BJ (cell line): ENCODE measurements around the gene FBLN5. TPM values are rescaled to one million over a fixed set of nuclear protein-coding genes. Genes with fewer than 3 reads are reported as not detected.

ENCODE experiments used
- CTCF ChIA-PET: fragments of 350-600 bp; formaldehyde crosslinking; extraction: SDS; loops from one replicate; lab custom pipeline; 2021; ENCODE audit warnings: antibody characterized with exemption, inconsistent platforms; lab: Yijun Ruan, JAX
- POLR2A ChIA-PET: fragments of 300-600 bp; sonication (Branson Sonifier 250); formaldehyde crosslinking; extraction: SDS; loops from one replicate; lab custom pipeline; 2021; ENCODE audit warnings: antibody characterized with exemption; lab: Charles Lee
- DNase-seq: peaks from one replicate; pipeline ENCODE4 v3.0.0-alpha.2; 2011; ENCODE audit warnings: low read depth
- H3K27me3 ChIP-seq: 2 replicates; pipeline ENCODE4 v1.6.0; 2011; ENCODE audit warnings: low read length; ENCODE audit not compliant: control insufficient read depth, insufficient read depth
- H3K36me3 ChIP-seq: 2 replicates; pipeline ENCODE4 v1.5.1; 2011; ENCODE audit warnings: low read length; ENCODE audit not compliant: control insufficient read depth, insufficient read depth
- H3K4me3 ChIP-seq: 2 replicates; pipeline ENCODE4 v1.5.1; 2011; ENCODE audit warnings: low read depth, mild to moderate bottlenecking, control low read depth, low read length
- polyA plus RNA-seq: library from polyadenylated mRNA; depleted of rRNA; stranded (reverse); fragments of >200 nt; gene quantifications from 2 replicates; pipeline ENCODE4 v1.2.3, GENCODE V29; 2011
- TF ChIP-seq, protein P1 (sequence below): IDR thresholded peaks from 2 replicates; pipeline ENCODE4 v1.5.1; 2011; ENCODE audit warnings: low read depth, mild to moderate bottlenecking, control low read depth, inconsistent platforms, low read length, moderate library complexity; ENCODE audit not compliant: insufficient read depth

FBLN5 gene
- polyA plus RNA-seq, 1 experiment = 158 TPM

DNA sequence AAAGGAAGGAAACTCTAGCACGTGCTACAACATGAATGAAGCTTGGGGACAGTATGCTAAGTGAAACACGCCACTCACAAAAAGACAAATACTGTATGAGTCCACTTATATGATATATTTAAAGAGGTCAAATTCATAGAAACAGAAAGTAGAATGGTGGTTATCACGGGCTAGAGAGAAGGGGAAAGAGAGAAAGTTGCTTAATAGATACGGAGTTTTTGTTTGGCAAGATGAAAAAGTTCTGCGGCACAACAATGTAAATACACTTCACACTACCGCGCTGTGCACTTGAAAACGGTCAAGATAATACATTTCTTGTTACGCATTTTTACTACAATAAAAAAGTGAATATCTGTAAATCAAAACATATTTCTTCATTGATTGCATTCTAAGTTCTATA, 37.3 kb downstream of the FBLN5 start:
- no peaks in the 10 kb centered on the region for H3K27me3 ChIP-seq
- DNase-seq = no peak
- CTCF ChIA-PET = no interaction called here
- H3K4me3 ChIP-seq = no peak overlapping the region
- TF ChIP-seq, protein P1, sequence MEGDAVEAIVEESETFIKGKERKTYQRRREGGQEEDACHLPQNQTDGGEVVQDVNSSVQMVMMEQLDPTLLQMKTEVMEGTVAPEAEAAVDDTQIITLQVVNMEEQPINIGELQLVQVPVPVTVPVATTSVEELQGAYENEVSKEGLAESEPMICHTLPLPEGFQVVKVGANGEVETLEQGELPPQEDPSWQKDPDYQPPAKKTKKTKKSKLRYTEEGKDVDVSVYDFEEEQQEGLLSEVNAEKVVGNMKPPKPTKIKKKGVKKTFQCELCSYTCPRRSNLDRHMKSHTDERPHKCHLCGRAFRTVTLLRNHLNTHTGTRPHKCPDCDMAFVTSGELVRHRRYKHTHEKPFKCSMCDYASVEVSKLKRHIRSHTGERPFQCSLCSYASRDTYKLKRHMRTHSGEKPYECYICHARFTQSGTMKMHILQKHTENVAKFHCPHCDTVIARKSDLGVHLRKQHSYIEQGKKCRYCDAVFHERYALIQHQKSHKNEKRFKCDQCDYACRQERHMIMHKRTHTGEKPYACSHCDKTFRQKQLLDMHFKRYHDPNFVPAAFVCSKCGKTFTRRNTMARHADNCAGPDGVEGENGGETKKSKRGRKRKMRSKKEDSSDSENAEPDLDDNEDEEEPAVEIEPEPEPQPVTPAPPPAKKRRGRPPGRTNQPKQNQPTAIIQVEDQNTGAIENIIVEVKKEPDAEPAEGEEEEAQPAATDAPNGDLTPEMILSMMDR = no peak
- POLR2A ChIA-PET = no interaction called here
- H3K36me3 ChIP-seq = peaks cover 6% of the 10 kb centered on the region

DNA sequence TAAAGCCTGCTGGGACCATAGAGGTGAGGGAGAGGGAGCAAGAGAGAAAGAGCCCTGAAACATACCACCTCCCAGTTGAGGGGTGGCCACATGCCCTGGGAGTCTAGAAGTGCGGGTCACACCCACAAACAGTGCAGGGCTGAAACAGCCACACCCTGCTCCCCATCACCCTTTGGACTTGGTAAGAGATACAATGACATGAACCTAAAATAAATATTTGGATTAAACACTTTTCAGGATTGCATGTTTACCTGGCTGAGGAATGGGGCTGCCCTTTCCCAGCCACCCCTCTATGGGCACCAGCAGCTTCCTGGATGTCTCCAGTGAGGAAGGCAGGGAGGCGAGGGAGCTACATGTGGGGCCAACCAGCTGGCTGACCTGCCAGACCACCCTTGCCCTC, 41.1 kb downstream of the FBLN5 start:
- ChIA-PET POLR2A (no interaction called here), CTCF (interaction anchor here (0.7 kb wide), 1 partner anchor 439 kb away, joined by 3 read pairs; no protein-coding TSS in a partner anchor)

DNA sequence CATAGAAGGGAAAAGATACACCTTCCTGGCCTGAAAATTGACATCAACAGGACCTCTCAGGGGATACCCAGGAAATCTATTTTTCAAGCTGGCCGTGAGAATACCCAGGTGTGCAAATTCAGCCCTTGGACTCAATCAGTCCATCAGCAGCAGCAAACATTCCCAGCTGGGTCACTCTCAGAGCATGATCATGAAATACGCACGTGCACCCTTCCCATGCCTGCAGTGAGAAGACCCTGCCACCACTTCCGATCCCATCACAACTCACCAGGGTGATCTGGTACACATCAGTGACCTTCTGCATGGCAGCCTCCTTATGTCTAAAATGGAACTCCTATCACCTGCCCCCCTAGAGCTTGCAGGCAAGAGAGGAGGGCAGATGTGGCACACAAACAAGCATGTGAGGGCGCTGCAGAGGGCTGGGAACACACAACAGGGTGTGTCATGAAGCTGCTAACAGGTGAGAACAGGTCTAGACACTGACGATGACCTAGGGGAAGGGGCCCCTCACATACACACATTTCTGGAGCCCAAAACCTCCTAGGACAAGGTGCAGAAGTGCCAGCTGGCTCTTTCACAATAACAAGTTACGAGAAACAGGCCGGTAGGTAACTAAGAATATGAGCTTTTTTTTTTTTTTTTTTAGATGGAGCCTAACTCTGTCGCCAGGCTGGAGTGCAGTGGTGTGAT, 42.4 kb downstream of the FBLN5 start:
- POLR2A ChIA-PET = no interaction called here

More for the DNA sequence above, 41.1 kb downstream of the FBLN5 start:
- TF ChIP-seq, protein P1 = no peak
- DNase-seq = no peak
- no peaks in the 10 kb centered on the region for H3K27me3 ChIP-seq
- no peak overlapping the region for H3K4me3 ChIP-seq
- H3K36me3 ChIP-seq = peaks cover 8% of the 10 kb centered on the region

DNA sequence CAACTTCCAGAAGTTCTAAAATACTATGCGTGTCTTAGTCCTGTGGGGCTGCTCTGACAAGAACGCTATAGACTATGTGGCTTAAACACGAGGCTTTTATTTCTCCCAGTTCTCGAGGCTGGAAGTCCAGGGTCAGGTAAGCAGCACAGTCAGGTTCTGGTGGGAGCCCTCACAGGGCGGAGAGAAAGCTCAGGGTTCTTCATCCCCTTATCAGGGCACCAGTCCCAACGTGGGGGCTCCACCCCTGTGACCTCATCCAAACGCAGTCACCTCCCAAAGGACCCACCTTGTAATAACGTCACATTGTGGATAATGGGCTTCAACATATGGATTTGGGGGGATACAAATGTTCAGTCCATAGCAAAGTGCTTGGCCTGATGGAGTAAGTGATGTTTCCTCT, 43.0 kb downstream of the FBLN5 start:
- CTCF ChIA-PET = interaction anchor here (0.6 kb wide), 1 partner anchor 53 kb away, joined by 3 read pairs; no protein-coding TSS in a partner anchor
- TF ChIP-seq, protein P1 = no peak
- Histone ChIP-seq H3K4me3 (no peak overlapping the region), H3K36me3 (peaks cover 8% of the 10 kb centered on the region), H3K27me3 (no peaks in the 10 kb centered on the region)
- DNase-seq = no peak
- POLR2A ChIA-PET = no interaction called here

More for the DNA sequence above, 42.4 kb downstream of the FBLN5 start:
- CTCF ChIA-PET = interaction anchor here (0.6 to 0.7 kb wide), 2 partner anchors 54 to 581 kb away, joined by 3 read pairs; no protein-coding TSS in a partner anchor
- Histone ChIP-seq H3K36me3 (peaks cover 8% of the 10 kb centered on the region), H3K27me3 (no peaks in the 10 kb centered on the region), H3K4me3 (no peak overlapping the region)
- no peak for DNase-seq
- TF ChIP-seq, protein P1 = no peak

DNA sequence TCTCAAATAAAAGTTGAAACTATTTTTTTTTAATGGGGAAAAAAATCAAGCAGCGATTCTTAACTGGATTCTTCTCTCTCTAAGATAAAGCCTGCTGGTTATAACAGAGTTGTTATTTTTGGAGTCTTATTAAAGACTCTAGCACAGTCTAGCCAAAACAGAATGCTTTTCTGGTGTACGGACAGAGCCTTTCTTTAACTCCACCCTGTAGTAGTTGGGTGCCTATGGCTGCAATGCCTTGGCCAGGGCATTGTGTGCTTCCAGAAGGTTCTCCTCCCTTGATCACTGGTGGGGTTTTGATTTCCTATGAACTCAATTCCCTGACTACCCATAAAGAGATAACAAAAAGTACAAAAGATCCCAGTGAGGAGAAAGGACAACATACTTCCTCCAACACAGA, 44.4 kb downstream of the FBLN5 start:
- H3K27me3 ChIP-seq = no peaks in the 10 kb centered on the region
- TF ChIP-seq, protein P1 = no peak
- ChIA-PET POLR2A (no interaction called here), CTCF (no interaction called here)
- peaks cover 8% of the 10 kb centered on the region for H3K36me3 ChIP-seq
- H3K4me3 ChIP-seq = no peak overlapping the region
- DNase-seq = no peak
